ENCODE results near the gene ABHD16B.
"Not testable (repeated sequence)": the region's sequence is repeated elsewhere in the genome, so short reads cannot be mapped to it uniquely, and the experiment has no call there.

The ABHD16B gene

DNA sequence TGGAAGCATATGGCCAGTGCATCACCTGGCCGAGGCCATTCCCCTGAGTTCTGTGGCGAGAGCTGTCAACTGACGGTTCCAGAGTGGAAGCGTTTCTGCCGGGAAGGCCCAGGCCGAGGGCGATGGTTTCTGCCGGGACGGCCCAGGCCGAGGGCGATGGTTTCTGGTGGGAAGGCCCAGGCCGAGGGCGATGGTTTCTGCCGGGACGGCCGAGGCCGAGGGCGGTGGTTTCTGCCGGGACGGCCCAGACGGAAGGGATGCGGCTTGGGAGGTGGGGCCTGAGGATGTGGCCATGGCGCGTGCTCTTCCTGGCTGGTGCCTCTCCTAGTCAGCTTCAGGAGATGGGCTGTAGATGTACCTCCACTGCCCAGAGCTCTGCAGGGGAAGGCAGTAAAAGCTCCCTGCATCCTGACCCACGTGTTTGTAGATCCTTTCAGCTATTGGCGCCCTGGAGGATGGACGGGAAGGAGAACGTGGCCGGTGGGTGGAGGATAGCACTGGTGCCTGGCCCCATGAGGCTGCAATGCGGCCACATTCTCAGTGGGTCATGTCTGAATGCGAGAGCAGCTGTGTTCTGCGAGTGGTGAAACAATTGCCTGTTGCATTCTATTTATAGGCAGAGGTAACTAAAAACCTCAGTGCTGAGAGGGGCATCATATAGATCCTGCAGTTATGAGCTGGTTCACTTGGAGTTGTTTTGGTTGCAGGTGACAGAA, 16.6 kb downstream of the ABHD16B start:
- Histone ChIP-seq H3K27me3 (ENCODE audit: control insufficient read depth in 2 of 2, insufficient read depth in 2 of 2, low read length in 2 of 2) (no peaks in the 10 kb centered on the region), H3K4me3 (ENCODE audit: low read length in 2 of 2) (no peak overlapping the region), H3K4me1 (ENCODE audit: control insufficient read depth in 2 of 2, insufficient read depth in 2 of 2, low read length in 2 of 2) (peaks cover 0 to 4% of the 10 kb centered on the region in 2 donors), H3K27ac (ENCODE audit: low read depth in 2 of 2, low read length in 2 of 2) (no peak overlapping the region), H3K9ac (ENCODE audit: low read depth in 1 of 2, low read length in 2 of 2) (no peak overlapping the region), H3K9me3 (ENCODE audit: control insufficient read depth in 2 of 2, low read length in 2 of 2) (no peaks in the 10 kb centered on the region), H3K36me3 (ENCODE audit: control insufficient read depth in 2 of 2, insufficient read depth in 2 of 2, low read length in 2 of 2) (peaks cover 54 to 56% of the 10 kb centered on the region in 2 donors)

- H3K9me3 ChIP-seq (ENCODE audit: control insufficient read depth in 2 of 2, low read length in 2 of 2), result no peaks in the 10 kb centered on the region
- peaks cover 57 to 58% of the 10 kb centered on the region in 2 donors for H3K36me3 ChIP-seq (ENCODE audit: control insufficient read depth in 2 of 2, insufficient read depth in 2 of 2, low read length in 2 of 2)
- no peak overlapping the region for H3K27ac ChIP-seq (ENCODE audit: low read depth in 2 of 2, low read length in 2 of 2)
- no peaks in the 10 kb centered on the region for H3K27me3 ChIP-seq (ENCODE audit: control insufficient read depth in 2 of 2, insufficient read depth in 2 of 2, low read length in 2 of 2)
- peaks cover 0 to 4% of the 10 kb centered on the region in 2 donors for H3K4me1 ChIP-seq (ENCODE audit: control insufficient read depth in 2 of 2, insufficient read depth in 2 of 2, low read length in 2 of 2)
- H3K9ac ChIP-seq (ENCODE audit: low read depth in 1 of 2, low read length in 2 of 2), result no peak overlapping the region
- H3K4me3 ChIP-seq (ENCODE audit: low read length in 2 of 2), result no peak overlapping the region
Observed at GRCh38 chr20:63878899-63879663, 17.8 kb downstream of the ABHD16B start.

DNA sequence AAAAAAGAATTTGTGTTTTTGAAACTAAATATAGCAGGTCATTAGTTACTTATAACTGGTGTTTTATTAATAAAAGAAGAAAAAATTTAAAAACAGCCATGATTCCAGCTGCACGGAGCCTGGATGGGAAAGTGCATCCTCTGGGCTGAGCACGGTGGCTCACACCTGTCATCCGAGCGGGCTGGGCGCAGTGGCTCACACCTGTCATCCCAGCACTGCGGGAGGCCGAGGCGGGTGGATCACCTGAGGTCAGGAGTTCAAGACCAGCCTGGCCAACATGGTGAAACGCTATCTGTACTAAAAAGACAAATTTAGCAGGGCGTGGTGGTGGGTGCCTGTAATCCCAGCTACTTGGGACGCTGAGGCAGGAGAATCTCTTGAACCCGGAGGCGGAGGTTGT, 19.6 kb downstream of the ABHD16B start:
- H3K27me3 ChIP-seq (ENCODE audit: control insufficient read depth in 2 of 2, insufficient read depth in 2 of 2, low read length in 2 of 2); H3K27ac ChIP-seq (ENCODE audit: low read depth in 2 of 2, low read length in 2 of 2); H3K9ac ChIP-seq (ENCODE audit: low read depth in 1 of 2, low read length in 2 of 2); H3K4me1 ChIP-seq (ENCODE audit: control insufficient read depth in 2 of 2, insufficient read depth in 2 of 2, low read length in 2 of 2); H3K9me3 ChIP-seq (ENCODE audit: control insufficient read depth in 2 of 2, low read length in 2 of 2); H3K4me3 ChIP-seq (ENCODE audit: low read length in 2 of 2): not testable (repeated sequence)
- H3K36me3 ChIP-seq (ENCODE audit: control insufficient read depth in 2 of 2, insufficient read depth in 2 of 2, low read length in 2 of 2), result peaks cover 58 to 59% of the 10 kb centered on the region in 2 donors

DNA sequence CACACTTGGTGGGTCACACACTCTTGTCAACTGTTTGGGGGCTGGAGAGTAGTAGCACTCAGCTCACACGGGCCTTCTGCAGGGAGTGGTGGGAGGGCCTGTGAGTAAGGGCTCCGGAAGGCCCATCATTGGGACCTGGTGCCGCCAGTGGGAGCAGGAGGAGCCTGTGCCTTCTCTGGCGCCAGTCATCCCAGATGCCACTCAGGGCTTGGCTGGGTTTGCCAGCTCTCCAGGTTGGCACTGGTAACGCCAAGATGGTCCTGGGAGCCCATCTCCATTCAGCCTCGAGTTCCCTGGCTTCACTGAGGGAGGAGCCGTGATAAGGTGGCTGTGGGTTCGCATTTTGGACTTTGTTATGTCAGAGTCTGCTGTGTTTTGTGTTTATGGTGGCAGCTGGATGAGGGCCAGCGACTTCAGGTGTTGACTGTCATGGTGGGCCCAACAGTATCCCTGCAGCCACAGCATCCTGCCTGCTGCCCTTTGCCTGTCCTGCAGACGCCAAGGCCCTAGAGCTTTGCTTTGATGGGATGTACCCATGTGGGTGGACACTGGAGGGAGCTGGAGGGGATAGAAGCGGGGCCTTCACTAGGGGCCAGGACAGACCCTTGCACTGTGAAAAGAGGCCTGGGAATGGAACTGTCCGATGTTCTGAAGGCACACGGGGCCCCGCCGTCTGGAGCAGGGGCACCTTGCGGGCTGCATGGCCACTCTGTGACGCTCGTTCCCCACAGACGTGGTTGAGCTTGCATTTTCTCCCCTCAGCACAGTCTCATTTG, 20.3 kb downstream of the ABHD16B start:
- Histone ChIP-seq H3K27me3 (ENCODE audit: control insufficient read depth in 2 of 2, insufficient read depth in 2 of 2, low read length in 2 of 2) (no peaks in the 10 kb centered on the region), H3K27ac (ENCODE audit: low read depth in 2 of 2, low read length in 2 of 2) (no peak overlapping the region), H3K4me1 (ENCODE audit: control insufficient read depth in 2 of 2, insufficient read depth in 2 of 2, low read length in 2 of 2) (peaks cover 0 to 7% of the 10 kb centered on the region in 2 donors), H3K9me3 (ENCODE audit: control insufficient read depth in 2 of 2, low read length in 2 of 2) (no peaks in the 10 kb centered on the region), H3K9ac (ENCODE audit: low read depth in 1 of 2, low read length in 2 of 2) (no peak overlapping the region), H3K36me3 (ENCODE audit: control insufficient read depth in 2 of 2, insufficient read depth in 2 of 2, low read length in 2 of 2) (peaks cover 52% of the 10 kb centered on the region in 2 donors), H3K4me3 (ENCODE audit: low read length in 2 of 2) (no peak overlapping the region)

DNA sequence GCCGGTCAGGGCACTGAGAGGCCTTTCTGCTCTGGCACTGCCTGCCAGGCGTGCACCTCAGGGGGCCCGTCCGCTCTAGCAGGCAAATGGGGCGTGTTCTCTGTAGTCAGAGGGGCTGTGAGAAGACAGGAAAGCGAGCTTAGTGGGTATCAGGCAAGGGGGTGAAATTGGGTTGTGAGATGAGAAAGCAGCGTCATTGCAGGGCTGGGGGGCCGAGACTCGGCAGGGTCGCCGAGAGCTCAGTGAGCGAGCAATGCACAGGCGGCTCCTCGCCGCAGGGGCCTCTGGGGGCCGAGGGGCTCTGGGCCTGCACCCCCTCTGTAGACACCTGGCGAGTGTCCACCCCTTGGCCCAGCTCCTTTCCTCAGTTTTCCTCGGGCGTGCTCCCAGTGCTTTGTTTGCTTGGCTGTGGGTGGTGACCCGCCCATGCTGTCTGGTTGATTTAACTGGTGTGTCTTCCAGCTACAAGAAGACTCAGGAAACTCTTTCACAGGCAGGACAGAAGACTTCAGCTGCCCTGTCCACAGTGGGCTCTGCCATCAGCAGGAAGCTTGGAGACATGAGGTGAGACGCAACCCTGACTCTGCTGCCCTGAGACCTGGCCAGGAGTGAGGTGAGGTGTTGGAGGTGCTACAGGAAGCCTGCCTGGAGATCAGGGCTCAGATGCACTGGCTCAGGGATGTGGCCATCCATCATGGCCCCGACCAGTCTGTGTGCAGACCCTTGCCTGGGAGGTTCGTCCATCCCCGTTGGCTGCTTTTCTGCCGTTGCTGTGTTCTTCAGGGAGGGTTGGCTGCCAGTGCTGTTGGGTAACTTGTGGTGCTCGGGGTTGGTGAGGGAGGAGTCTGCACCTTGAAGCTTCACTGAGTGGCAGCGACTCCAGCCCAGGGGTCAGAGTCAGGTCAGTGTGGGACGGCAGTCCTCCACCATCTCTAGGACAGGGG, 21.2 kb downstream of the ABHD16B start:
- Histone ChIP-seq H3K9me3 (ENCODE audit: control insufficient read depth in 2 of 2, low read length in 2 of 2) (no peaks in the 10 kb centered on the region), H3K27ac (ENCODE audit: low read depth in 2 of 2, low read length in 2 of 2) (no peak overlapping the region), H3K36me3 (ENCODE audit: control insufficient read depth in 2 of 2, insufficient read depth in 2 of 2, low read length in 2 of 2) (peaks cover 56 to 57% of the 10 kb centered on the region in 2 donors), H3K9ac (ENCODE audit: low read depth in 1 of 2, low read length in 2 of 2) (no peak overlapping the region), H3K4me3 (ENCODE audit: low read length in 2 of 2) (no peak overlapping the region), H3K4me1 (ENCODE audit: control insufficient read depth in 2 of 2, insufficient read depth in 2 of 2, low read length in 2 of 2) (peaks cover 0 to 7% of the 10 kb centered on the region in 2 donors), H3K27me3 (ENCODE audit: control insufficient read depth in 2 of 2, insufficient read depth in 2 of 2, low read length in 2 of 2) (no peaks in the 10 kb centered on the region)

DNA sequence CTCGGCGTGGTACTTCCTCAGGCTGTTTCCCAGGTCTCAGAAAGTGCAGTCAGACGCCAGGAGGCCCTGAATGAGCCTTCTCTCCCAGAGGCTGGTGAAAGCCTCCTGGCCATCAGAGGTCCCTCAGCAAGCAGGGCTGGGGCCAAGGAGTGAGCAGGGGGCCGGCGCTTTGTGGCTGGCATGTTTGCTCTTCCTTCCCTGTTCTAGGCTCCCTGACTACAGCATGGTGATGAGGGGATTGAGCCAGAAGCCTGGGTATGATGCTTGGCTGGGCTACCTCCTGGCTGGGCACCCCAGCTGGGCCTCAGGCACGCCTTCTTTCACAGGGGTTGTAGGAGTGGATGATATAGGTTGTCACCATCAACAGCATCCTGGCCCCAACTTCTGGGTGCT, 21.9 kb downstream of the ABHD16B start:
- H3K4me3 ChIP-seq (ENCODE audit: low read length in 2 of 2), result no peak overlapping the region
- H3K9ac ChIP-seq (ENCODE audit: low read depth in 1 of 2, low read length in 2 of 2), result no peak overlapping the region
- peaks cover 52 to 57% of the 10 kb centered on the region in 2 donors for H3K36me3 ChIP-seq (ENCODE audit: control insufficient read depth in 2 of 2, insufficient read depth in 2 of 2, low read length in 2 of 2)
- H3K9me3 ChIP-seq (ENCODE audit: control insufficient read depth in 2 of 2, low read length in 2 of 2), result no peaks in the 10 kb centered on the region
- H3K27me3 ChIP-seq (ENCODE audit: control insufficient read depth in 2 of 2, insufficient read depth in 2 of 2, low read length in 2 of 2), result no peaks in the 10 kb centered on the region
- no peak overlapping the region for H3K27ac ChIP-seq (ENCODE audit: low read depth in 2 of 2, low read length in 2 of 2)
- H3K4me1 ChIP-seq (ENCODE audit: control insufficient read depth in 2 of 2, insufficient read depth in 2 of 2, low read length in 2 of 2), result peaks cover 0 to 7% of the 10 kb centered on the region in 2 donors

- Histone ChIP-seq H3K4me1 (ENCODE audit: control insufficient read depth in 2 of 2, insufficient read depth in 2 of 2, low read length in 2 of 2) (peaks cover 0 to 7% of the 10 kb centered on the region in 2 donors), H3K9me3 (ENCODE audit: control insufficient read depth in 2 of 2, low read length in 2 of 2) (no peaks in the 10 kb centered on the region), H3K36me3 (ENCODE audit: control insufficient read depth in 2 of 2, insufficient read depth in 2 of 2, low read length in 2 of 2) (peaks cover 48 to 59% of the 10 kb centered on the region in 2 donors), H3K9ac (ENCODE audit: low read depth in 1 of 2, low read length in 2 of 2) (no peak overlapping the region), H3K4me3 (ENCODE audit: low read length in 2 of 2) (no peak overlapping the region), H3K27me3 (ENCODE audit: control insufficient read depth in 2 of 2, insufficient read depth in 2 of 2, low read length in 2 of 2) (no peaks in the 10 kb centered on the region), H3K27ac (ENCODE audit: low read depth in 2 of 2, low read length in 2 of 2) (no peak overlapping the region)
Observed at GRCh38 chr20:63884506-63885263, 23.4 kb downstream of the ABHD16B start.

DNA sequence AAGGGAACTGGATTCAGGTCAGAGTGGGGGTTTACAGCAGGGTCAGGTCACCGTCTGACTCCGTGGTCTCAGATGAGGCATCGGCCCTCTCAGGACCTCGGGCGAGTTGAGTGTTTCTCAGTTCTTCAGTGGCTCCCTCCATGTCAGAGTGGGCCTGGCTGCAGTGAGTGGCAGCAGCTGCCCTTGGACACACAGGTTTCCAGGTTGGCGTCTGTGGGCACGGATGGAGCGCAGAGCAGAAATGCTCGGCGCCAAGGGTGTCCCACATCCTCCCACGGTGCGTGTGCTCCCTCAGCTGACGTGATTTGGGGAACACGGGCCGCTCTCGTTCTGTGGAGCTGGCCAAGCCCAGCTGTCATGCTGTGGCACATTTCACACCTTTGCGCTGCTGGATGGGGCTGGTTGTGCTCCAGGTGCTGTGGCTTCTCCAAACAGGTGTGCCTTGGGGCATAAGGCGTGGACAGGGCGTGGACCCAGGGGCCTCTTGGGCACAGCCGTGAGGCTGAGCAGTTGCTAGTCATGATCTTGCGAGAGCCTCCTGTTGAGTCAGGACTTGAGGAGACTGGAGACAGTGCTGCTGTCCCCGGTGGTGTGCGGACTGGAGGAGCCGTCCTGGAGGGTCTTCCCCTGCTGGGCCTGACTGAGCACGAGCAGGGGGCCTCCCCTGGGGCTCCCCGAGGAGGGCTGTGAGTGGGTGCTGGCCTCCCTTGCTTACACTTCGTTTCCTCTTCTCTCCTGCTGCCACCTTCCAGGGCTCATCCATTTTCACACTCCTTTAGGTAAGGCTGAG, 24.2 kb downstream of the ABHD16B start:
- Histone ChIP-seq H3K9ac (ENCODE audit: low read depth in 1 of 2, low read length in 2 of 2) (no peak overlapping the region), H3K9me3 (ENCODE audit: control insufficient read depth in 2 of 2, low read length in 2 of 2) (no peaks in the 10 kb centered on the region), H3K4me1 (ENCODE audit: control insufficient read depth in 2 of 2, insufficient read depth in 2 of 2, low read length in 2 of 2) (peaks cover 0 to 7% of the 10 kb centered on the region in 2 donors), H3K36me3 (ENCODE audit: control insufficient read depth in 2 of 2, insufficient read depth in 2 of 2, low read length in 2 of 2) (peaks cover 54 to 67% of the 10 kb centered on the region in 2 donors), H3K27ac (ENCODE audit: low read depth in 2 of 2, low read length in 2 of 2) (no peak overlapping the region), H3K4me3 (ENCODE audit: low read length in 2 of 2) (no peak overlapping the region), H3K27me3 (ENCODE audit: control insufficient read depth in 2 of 2, insufficient read depth in 2 of 2, low read length in 2 of 2) (no peaks in the 10 kb centered on the region)
